IMR-90 (cell line): ENCODE data around the gene ACSF2.
"Not testable (repeated sequence)": the region's sequence is repeated elsewhere in the genome, so short reads cannot be mapped to it uniquely, and the experiment has no call there.

Source experiments
- BHLHE40 ChIP-seq: fragments of 150-350 bp; IDR thresholded peaks from 2 replicates; pipeline ENCODE4 v1.6.1; 2016; ENCODE audit warnings: mild to moderate bottlenecking, low read depth, low read length
- CEBPB ChIP-seq: IDR thresholded peaks from 2 replicates; pipeline ENCODE4 v1.6.1; 2012; ENCODE audit warnings: low read depth, low read length, improper control_type of control experiment
- CHD1 ChIP-seq: IDR thresholded peaks from 2 replicates; pipeline ENCODE4 v1.6.1; 2012; ENCODE audit warnings: low read depth, low read length, improper control_type of control experiment
- MAFK ChIP-seq: IDR thresholded peaks from 2 replicates; pipeline ENCODE4 v1.6.1; 2012; ENCODE audit warnings: low read depth, low read length, improper control_type of control experiment
- MAZ ChIP-seq: IDR thresholded peaks from 2 replicates; pipeline ENCODE4 v1.6.1; 2012; ENCODE audit warnings: low read depth, mild to moderate bottlenecking, low read length, improper control_type of control experiment, moderate library complexity, borderline replicate concordance
- MXI1 ChIP-seq: IDR thresholded peaks from 2 replicates; pipeline ENCODE4 v1.6.1; 2012; ENCODE audit warnings: low read depth, mild to moderate bottlenecking, low read length, moderate library complexity, borderline replicate concordance
- POLR2A ChIP-seq: IDR thresholded peaks from 2 replicates; pipeline ENCODE4 v1.6.1; 2012; ENCODE audit warnings: mild to moderate bottlenecking, low read depth, low read length
- RAD21 ChIP-seq: IDR thresholded peaks from 2 replicates; pipeline ENCODE4 v1.6.1; 2012; ENCODE audit warnings: low read length, improper control_type of control experiment
- RFX5 ChIP-seq: IDR thresholded peaks from 2 replicates; pipeline ENCODE4 v1.8.0; 2012; ENCODE audit warnings: low read depth, mild to moderate bottlenecking, low read length, moderate library complexity
- TF ChIP-seq, protein P1 (sequence below): conservative IDR thresholded peaks from 2 replicates; pipeline ENCODE4 v1.5.1; 2012; ENCODE audit warnings: mild to moderate bottlenecking, low read depth, low read length, improper control_type of control experiment

DNA sequence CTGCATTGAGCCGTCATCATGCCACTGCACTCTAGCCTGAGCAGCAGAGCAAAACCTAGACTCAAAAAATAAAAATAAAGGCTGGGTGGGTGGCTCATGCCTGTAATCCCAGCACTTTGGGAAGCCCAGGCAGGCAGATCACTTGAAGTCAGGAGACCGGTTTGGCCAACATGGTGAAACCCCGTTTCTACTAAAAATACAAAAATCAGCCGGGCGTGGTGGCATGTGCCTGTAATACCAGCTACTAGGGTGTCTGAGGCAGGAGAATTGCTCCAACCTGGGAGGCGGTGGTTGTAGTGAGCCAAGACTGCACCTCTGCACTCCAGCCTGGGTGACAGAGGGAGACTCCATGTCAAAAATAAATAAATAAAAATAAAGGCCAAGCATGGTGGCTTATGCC lies 2.1 kb downstream of the ACSF2 start:
- TF ChIP-seq BHLHE40, POLR2A, MXI1, CEBPB, RAD21, MAFK, RFX5, CHD1, MAZ: not testable (repeated sequence)
- TF ChIP-seq, protein P1, sequence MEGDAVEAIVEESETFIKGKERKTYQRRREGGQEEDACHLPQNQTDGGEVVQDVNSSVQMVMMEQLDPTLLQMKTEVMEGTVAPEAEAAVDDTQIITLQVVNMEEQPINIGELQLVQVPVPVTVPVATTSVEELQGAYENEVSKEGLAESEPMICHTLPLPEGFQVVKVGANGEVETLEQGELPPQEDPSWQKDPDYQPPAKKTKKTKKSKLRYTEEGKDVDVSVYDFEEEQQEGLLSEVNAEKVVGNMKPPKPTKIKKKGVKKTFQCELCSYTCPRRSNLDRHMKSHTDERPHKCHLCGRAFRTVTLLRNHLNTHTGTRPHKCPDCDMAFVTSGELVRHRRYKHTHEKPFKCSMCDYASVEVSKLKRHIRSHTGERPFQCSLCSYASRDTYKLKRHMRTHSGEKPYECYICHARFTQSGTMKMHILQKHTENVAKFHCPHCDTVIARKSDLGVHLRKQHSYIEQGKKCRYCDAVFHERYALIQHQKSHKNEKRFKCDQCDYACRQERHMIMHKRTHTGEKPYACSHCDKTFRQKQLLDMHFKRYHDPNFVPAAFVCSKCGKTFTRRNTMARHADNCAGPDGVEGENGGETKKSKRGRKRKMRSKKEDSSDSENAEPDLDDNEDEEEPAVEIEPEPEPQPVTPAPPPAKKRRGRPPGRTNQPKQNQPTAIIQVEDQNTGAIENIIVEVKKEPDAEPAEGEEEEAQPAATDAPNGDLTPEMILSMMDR = not testable (repeated sequence)
